ENCODE results near the gene AFP. TPM values are rescaled to one million over a fixed set of nuclear protein-coding genes. Genes with fewer than 3 reads are reported as not detected.

The AFP gene
- total and polyA plus RNA-seq, 2 donors, result 0.66 to 1.3 TPM

- Histone ChIP-seq H3K27me3 (ENCODE audit: control insufficient read depth in 2 of 2, insufficient read depth in 1 of 2, low read length in 1 of 2) (no peaks in the 10 kb centered on the region), H3K27ac (ENCODE audit: low read depth in 1 of 2, low read length in 1 of 2) (no peak overlapping the region), H3K4me1 (ENCODE audit: control insufficient read depth in 2 of 2, insufficient read depth in 2 of 2, low read length in 2 of 2) (no peaks in the 10 kb centered on the region), H3K4me3 (ENCODE audit: low read length in 2 of 2) (no peak overlapping the region), H3K36me3 (ENCODE audit: control insufficient read depth in 2 of 2, insufficient read depth in 2 of 2, low read length in 1 of 2) (no peaks in the 10 kb centered on the region), H3K9me3 (ENCODE audit: control insufficient read depth in 2 of 2, insufficient read depth in 1 of 2, low read length in 1 of 2) (no peaks in the 10 kb centered on the region)
- WGBS, result 88% methylated on average over 4 of the region's 4 CpGs
- no peak for DNase-seq (ENCODE audit: low read depth in 6 of 9, low spot score in 9 of 9)
Observed at GRCh38 chr4:73460913-73461522, 25.0 kb downstream of the AFP start.

DNA sequence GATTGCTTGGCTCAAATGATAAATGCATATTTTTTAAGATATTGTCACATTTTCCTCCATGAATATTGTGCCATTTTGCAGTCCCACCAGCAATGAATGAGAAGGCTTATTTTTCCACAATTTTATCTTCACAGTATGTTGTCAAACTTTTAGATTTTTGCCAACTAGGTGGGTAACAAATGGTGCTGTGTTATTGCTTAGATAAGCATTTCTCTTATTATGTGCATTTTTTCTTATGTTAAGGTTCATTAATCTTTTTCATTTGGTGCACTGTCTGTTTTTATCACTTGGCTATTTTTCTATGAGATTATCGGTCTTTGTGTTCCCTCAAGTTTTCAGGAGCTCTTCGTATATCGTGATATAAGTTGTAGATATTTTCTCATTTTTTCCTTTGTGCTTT, 32.1 kb downstream of the AFP start:
- Histone ChIP-seq H3K27ac (ENCODE audit: low read depth in 1 of 2, low read length in 1 of 2) (no peak overlapping the region), H3K27me3 (ENCODE audit: control insufficient read depth in 2 of 2, insufficient read depth in 1 of 2, low read length in 1 of 2) (no peaks in the 10 kb centered on the region), H3K9me3 (ENCODE audit: control insufficient read depth in 2 of 2, insufficient read depth in 1 of 2, low read length in 1 of 2) (no peaks in the 10 kb centered on the region), H3K4me3 (ENCODE audit: low read length in 2 of 2) (no peak overlapping the region), H3K36me3 (ENCODE audit: control insufficient read depth in 2 of 2, insufficient read depth in 2 of 2, low read length in 1 of 2) (no peaks in the 10 kb centered on the region), H3K4me1 (ENCODE audit: control insufficient read depth in 2 of 2, insufficient read depth in 2 of 2, low read length in 2 of 2) (no peaks in the 10 kb centered on the region)
- DNase-seq (ENCODE audit: low read depth in 6 of 9, low spot score in 9 of 9), result no peak
- WGBS, result 97% methylated on average over 3 of the region's 3 CpGs

GRCh38 chr4:73470728-73471127, 34.7 kb downstream of the AFP start:
- H3K36me3 ChIP-seq (ENCODE audit: control insufficient read depth in 2 of 2, insufficient read depth in 2 of 2, low read length in 1 of 2), result no peaks in the 10 kb centered on the region
- no peaks in the 10 kb centered on the region for H3K27me3 ChIP-seq (ENCODE audit: control insufficient read depth in 2 of 2, insufficient read depth in 1 of 2, low read length in 1 of 2)
- no peak overlapping the region for H3K27ac ChIP-seq (ENCODE audit: low read depth in 1 of 2, low read length in 1 of 2)
- H3K4me1 ChIP-seq (ENCODE audit: control insufficient read depth in 2 of 2, insufficient read depth in 2 of 2, low read length in 2 of 2), result no peaks in the 10 kb centered on the region
- no peak for DNase-seq (ENCODE audit: low read depth in 6 of 9, low spot score in 9 of 9)
- 94% methylated on average over 1 of the region's 1 CpG for WGBS
- H3K9me3 ChIP-seq (ENCODE audit: control insufficient read depth in 2 of 2, insufficient read depth in 1 of 2, low read length in 1 of 2), result peaks cover 3 to 7% of the 10 kb centered on the region in 2 donors
- H3K4me3 ChIP-seq (ENCODE audit: low read length in 2 of 2), result no peak overlapping the region

GRCh38 chr4:73477176-73477575, 41.2 kb downstream of the AFP start:
- no peaks in the 10 kb centered on the region for H3K4me1 ChIP-seq (ENCODE audit: control insufficient read depth in 2 of 2, insufficient read depth in 2 of 2, low read length in 2 of 2)

GRCh38 chr4:73479323-73479722, 43.3 kb downstream of the AFP start:
- H3K9me3 ChIP-seq (ENCODE audit: control insufficient read depth in 2 of 2, insufficient read depth in 1 of 2, low read length in 1 of 2), result peaks cover 3 to 7% of the 10 kb centered on the region in 2 donors
- WGBS, result 100% methylated on average over 1 of the region's 1 CpG

More at GRCh38 chr4:73477176-73477575, 41.2 kb downstream of the AFP start:
- DNase-seq (ENCODE audit: low read depth in 6 of 9, low spot score in 9 of 9), result no peak
- H3K27ac ChIP-seq (ENCODE audit: low read depth in 1 of 2, low read length in 1 of 2), result no peak overlapping the region
- H3K9me3 ChIP-seq (ENCODE audit: control insufficient read depth in 2 of 2, insufficient read depth in 1 of 2, low read length in 1 of 2), result peaks cover 3 to 7% of the 10 kb centered on the region in 2 donors
- no peak overlapping the region for H3K4me3 ChIP-seq (ENCODE audit: low read length in 2 of 2)
- H3K27me3 ChIP-seq (ENCODE audit: control insufficient read depth in 2 of 2, insufficient read depth in 1 of 2, low read length in 1 of 2), result no peaks in the 10 kb centered on the region
- WGBS, result 86% methylated on average over 11 of the region's 11 CpGs
- H3K36me3 ChIP-seq (ENCODE audit: control insufficient read depth in 2 of 2, insufficient read depth in 2 of 2, low read length in 1 of 2), result no peaks in the 10 kb centered on the region

DNA sequence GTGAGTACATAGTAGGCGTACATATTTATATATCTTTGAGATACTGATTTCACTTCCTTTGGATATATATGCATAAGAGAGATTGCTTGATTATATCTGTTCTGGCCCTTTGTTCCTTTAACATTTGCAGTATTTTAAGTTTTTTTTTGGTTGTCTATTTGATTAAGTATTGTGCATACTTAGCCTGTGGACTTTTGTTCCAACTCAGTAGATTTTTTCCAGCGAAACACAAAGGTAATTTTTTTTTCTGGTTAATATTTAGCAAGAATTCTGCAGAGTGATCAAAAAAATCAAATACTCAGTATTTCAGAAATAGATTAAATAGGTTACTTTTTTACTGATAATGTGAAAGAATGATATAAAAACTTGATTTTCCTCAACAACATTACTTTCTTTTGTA, 45.3 kb downstream of the AFP start, which contains the start of gene AFM:
AFM (plus strand) TSS at position 388 of the 400 bp plus-strand sequence. CDS start 31 bp downstream, outside the sequence.
- Histone ChIP-seq H3K27ac (ENCODE audit: low read depth in 1 of 2, low read length in 1 of 2) (no peak within 1 kb of the TSS), H3K9me3 (ENCODE audit: control insufficient read depth in 2 of 2, insufficient read depth in 1 of 2, low read length in 1 of 2) (no peaks in the 10 kb centered on the region), H3K4me1 (ENCODE audit: control insufficient read depth in 2 of 2, insufficient read depth in 2 of 2, low read length in 2 of 2) (no peaks in the 10 kb centered on the region), H3K36me3 (ENCODE audit: control insufficient read depth in 2 of 2, insufficient read depth in 2 of 2, low read length in 1 of 2) (no peaks in the 10 kb centered on the region), H3K4me3 (ENCODE audit: low read length in 2 of 2) (no peak within 1 kb of the TSS), H3K27me3 (ENCODE audit: control insufficient read depth in 2 of 2, insufficient read depth in 1 of 2, low read length in 1 of 2) (no peaks in the 10 kb centered on the region)
- DNase-seq (ENCODE audit: low read depth in 6 of 9, low spot score in 9 of 9), result no peak
- 50% methylated on average over 2 of the region's 2 CpGs for WGBS

More at GRCh38 chr4:73479323-73479722, 43.3 kb downstream of the AFP start:
- H3K4me1 ChIP-seq (ENCODE audit: control insufficient read depth in 2 of 2, insufficient read depth in 2 of 2, low read length in 2 of 2), result no peaks in the 10 kb centered on the region
- no peak overlapping the region for H3K4me3 ChIP-seq (ENCODE audit: low read length in 2 of 2)
- DNase-seq (ENCODE audit: low read depth in 6 of 9, low spot score in 9 of 9), result no peak
- H3K36me3 ChIP-seq (ENCODE audit: control insufficient read depth in 2 of 2, insufficient read depth in 2 of 2, low read length in 1 of 2), result no peaks in the 10 kb centered on the region
- H3K27me3 ChIP-seq (ENCODE audit: control insufficient read depth in 2 of 2, insufficient read depth in 1 of 2, low read length in 1 of 2), result no peaks in the 10 kb centered on the region
- no peak overlapping the region for H3K27ac ChIP-seq (ENCODE audit: low read depth in 1 of 2, low read length in 1 of 2)

- H3K9me3 ChIP-seq (ENCODE audit: control insufficient read depth in 2 of 2, insufficient read depth in 1 of 2, low read length in 1 of 2), result no peaks in the 10 kb centered on the region
- DNase-seq (ENCODE audit: low read depth in 6 of 9, low spot score in 9 of 9), result no peak
- no peak overlapping the region for H3K4me3 ChIP-seq (ENCODE audit: low read length in 2 of 2)
- no peaks in the 10 kb centered on the region for H3K27me3 ChIP-seq (ENCODE audit: control insufficient read depth in 2 of 2, insufficient read depth in 1 of 2, low read length in 1 of 2)
- no peaks in the 10 kb centered on the region for H3K36me3 ChIP-seq (ENCODE audit: control insufficient read depth in 2 of 2, insufficient read depth in 2 of 2, low read length in 1 of 2)
- no peaks in the 10 kb centered on the region for H3K4me1 ChIP-seq (ENCODE audit: control insufficient read depth in 2 of 2, insufficient read depth in 2 of 2, low read length in 2 of 2)
- no peak overlapping the region for H3K27ac ChIP-seq (ENCODE audit: low read depth in 1 of 2, low read length in 1 of 2)
Observed at GRCh38 chr4:73485085-73485484, 49.1 kb downstream of the AFP start.

DNA sequence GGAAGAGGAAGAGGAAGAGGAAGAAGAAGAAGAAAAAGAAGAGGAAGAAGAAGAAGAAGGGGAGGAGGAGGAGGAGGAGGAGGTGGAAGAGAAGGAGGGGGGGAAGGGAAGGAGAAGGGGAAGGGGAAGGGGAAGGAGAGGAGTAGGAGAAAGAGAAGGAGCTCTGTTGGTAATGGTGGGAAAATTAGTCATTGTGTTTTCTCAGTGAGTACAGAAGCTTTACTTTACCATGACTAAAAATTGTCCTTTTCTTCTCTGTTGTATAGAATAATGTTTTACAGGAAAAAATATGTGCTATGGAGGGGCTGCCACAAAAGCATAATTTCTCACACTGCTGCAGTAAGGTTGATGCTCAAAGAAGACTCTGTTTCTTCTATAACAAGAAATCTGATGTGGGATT, 49.6 kb downstream of the AFP start:
- Histone ChIP-seq H3K4me3 (ENCODE audit: low read length in 2 of 2) (no peak overlapping the region), H3K27me3 (ENCODE audit: control insufficient read depth in 2 of 2, insufficient read depth in 1 of 2, low read length in 1 of 2) (no peaks in the 10 kb centered on the region)

DNA sequence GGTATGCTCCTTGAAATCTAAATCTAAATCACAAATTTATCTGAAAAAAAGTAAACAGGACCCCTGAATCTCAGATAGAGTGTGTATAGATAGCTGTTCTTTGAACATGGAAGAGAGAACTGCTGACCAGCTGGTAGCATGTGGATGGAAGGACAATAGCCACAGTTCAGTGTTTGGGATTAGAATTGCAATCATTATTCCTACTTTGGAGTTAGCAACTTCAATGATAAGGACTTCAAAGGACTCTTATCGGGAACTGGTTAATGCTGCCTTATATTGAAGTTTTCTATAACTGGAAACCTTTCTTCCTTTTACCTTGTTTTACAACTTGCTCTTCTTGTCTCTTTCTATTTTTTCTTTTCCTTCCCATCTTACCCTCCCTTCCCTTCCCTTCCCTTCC, 50.5 kb downstream of the AFP start:
- H3K4me1 ChIP-seq (ENCODE audit: control insufficient read depth in 2 of 2, insufficient read depth in 2 of 2, low read length in 2 of 2), result no peaks in the 10 kb centered on the region
- 100% methylated on average over 1 of the region's 1 CpG for WGBS
- no peaks in the 10 kb centered on the region for H3K9me3 ChIP-seq (ENCODE audit: control insufficient read depth in 2 of 2, insufficient read depth in 1 of 2, low read length in 1 of 2)
- H3K36me3 ChIP-seq (ENCODE audit: control insufficient read depth in 2 of 2, insufficient read depth in 2 of 2, low read length in 1 of 2), result no peaks in the 10 kb centered on the region
- H3K27ac ChIP-seq (ENCODE audit: low read depth in 1 of 2, low read length in 1 of 2), result no peak overlapping the region
- H3K4me3 ChIP-seq (ENCODE audit: low read length in 2 of 2), result no peak overlapping the region
- DNase-seq (ENCODE audit: low read depth in 6 of 9, low spot score in 9 of 9), result no peak
- H3K27me3 ChIP-seq (ENCODE audit: control insufficient read depth in 2 of 2, insufficient read depth in 1 of 2, low read length in 1 of 2), result no peaks in the 10 kb centered on the region

More for the DNA sequence above, 49.6 kb downstream of the AFP start:
- Histone ChIP-seq H3K9me3 (ENCODE audit: control insufficient read depth in 2 of 2, insufficient read depth in 1 of 2, low read length in 1 of 2) (no peaks in the 10 kb centered on the region), H3K36me3 (ENCODE audit: control insufficient read depth in 2 of 2, insufficient read depth in 2 of 2, low read length in 1 of 2) (no peaks in the 10 kb centered on the region), H3K4me1 (ENCODE audit: control insufficient read depth in 2 of 2, insufficient read depth in 2 of 2, low read length in 2 of 2) (no peaks in the 10 kb centered on the region), H3K27ac (ENCODE audit: low read depth in 1 of 2, low read length in 1 of 2) (no peak overlapping the region)
- no peak for DNase-seq (ENCODE audit: low read depth in 6 of 9, low spot score in 9 of 9)
